Calu3 (cell line): Measurements from ENCODE around the gene SPANXD. TPM values are rescaled to one million over a fixed set of nuclear protein-coding genes. Genes with fewer than 3 reads are reported as not detected.
"Not testable (repeated sequence)": the region's sequence is repeated elsewhere in the genome, so short reads cannot be mapped to it uniquely, and the experiment has no call there.

Experiments used
- Bru-seq: library from RNA; stranded (reverse); fragments of 400-500 nt; gene quantifications from one replicate; lab custom pipeline; 2021; lab: Mats Ljungman, UMichigan
- BruChase-seq, 2 experiments: library from RNA; stranded (reverse); fragments of 400-500 nt; gene quantifications; one replicate each; lab custom pipeline; 2021; lab: Mats Ljungman, UMichigan
- BruUV-seq: library from RNA; stranded (reverse); fragments of 400-500 nt; replicated peaks from 2 replicates; lab custom pipeline; 2021; lab: Mats Ljungman, UMichigan
- CTCF ChIA-PET: fragments of 300-600 bp; sonication (Branson Sonifier 250); formaldehyde crosslinking; loops from one replicate; lab custom pipeline; 2022; ENCODE audit warnings: antibody characterized with exemption; lab: Charles Lee
- DNase-seq: peaks from one replicate; pipeline ENCODE4 v3.0.0; 2022
- H3K27ac Mint-ChIP-seq: one replicate; pipeline ENCODE4 v1.8.0; 2022; ENCODE audit warnings: mixed read lengths; ENCODE audit not compliant: unreplicated experiment
- H3K27me3 Mint-ChIP-seq: one replicate; pipeline ENCODE4 v1.8.0; 2022; ENCODE audit warnings: mixed read lengths; ENCODE audit not compliant: unreplicated experiment
- H3K36me3 Mint-ChIP-seq: one replicate; pipeline ENCODE4 v1.8.0; 2022; ENCODE audit warnings: mild to moderate bottlenecking, moderate library complexity, mixed read lengths; ENCODE audit not compliant: insufficient read depth, unreplicated experiment
- H3K4me1 Mint-ChIP-seq: one replicate; pipeline ENCODE4 v1.8.0; 2022; ENCODE audit warnings: mild to moderate bottlenecking, low read depth, mixed read lengths; ENCODE audit not compliant: unreplicated experiment
- H3K4me3 Mint-ChIP-seq: one replicate; pipeline ENCODE4 v1.8.0; 2022; ENCODE audit warnings: mild to moderate bottlenecking, low read depth, moderate library complexity, mixed read lengths; ENCODE audit not compliant: unreplicated experiment
- H3K9me3 Mint-ChIP-seq: one replicate; pipeline ENCODE4 v1.8.0; 2022; ENCODE audit warnings: low read depth, mixed read lengths; ENCODE audit not compliant: unreplicated experiment
- intact Hi-C: fragments of 100-400 bp; cut with micrococcal nuclease; formaldehyde crosslinking; loops from one replicate; pipeline ENCODE4 v1.10.0; 2022; ENCODE audit not compliant: unreplicated experiment
- long read RNA-seq: library from polyadenylated mRNA; stranded (forward); transcript quantifications from one replicate; pipeline ENCODE4 v2.0.0, GENCODE V29; 2022
- total RNA-seq: library from RNA; stranded (reverse); gene quantifications from 2 replicates; pipeline ENCODE4 v1.2.3, GENCODE V29; 2022
- TF ChIP-seq, protein P1 (sequence below): fragments of 200-600 bp; IDR thresholded peaks from one replicate; pipeline ENCODE4 v1.8.0; 2022; ENCODE audit warnings: antibody characterized with exemption; ENCODE audit not compliant: unreplicated experiment

Gene SPANXD
- total RNA-seq, result not detected in 2 replicates
- not detected for Bru-seq, nascent RNA
- not detected for BruChase-seq, experiment 1, labeled RNA remaining after a 6-hour chase
- BruChase-seq, experiment 2, labeled RNA remaining after a 2-hour chase, result not detected
- long read RNA-seq, result 0 reads

- CTCF ChIA-PET, BruUV-seq, H3K36me3 Mint-ChIP-seq, H3K4me3 Mint-ChIP-seq, H3K27me3 Mint-ChIP-seq, DNase-seq, H3K27ac Mint-ChIP-seq, H3K4me1 Mint-ChIP-seq, intact Hi-C loops, H3K9me3 Mint-ChIP-seq: not testable (repeated sequence)
These were observed at the start of gene SPANXD for GRCh38 chrX:141698639-141699038. Gene SPANXD, minus strand, starts transcription at chrX:141698739. Its CDS starts 334 bp downstream, at chrX:141698405.

DNA sequence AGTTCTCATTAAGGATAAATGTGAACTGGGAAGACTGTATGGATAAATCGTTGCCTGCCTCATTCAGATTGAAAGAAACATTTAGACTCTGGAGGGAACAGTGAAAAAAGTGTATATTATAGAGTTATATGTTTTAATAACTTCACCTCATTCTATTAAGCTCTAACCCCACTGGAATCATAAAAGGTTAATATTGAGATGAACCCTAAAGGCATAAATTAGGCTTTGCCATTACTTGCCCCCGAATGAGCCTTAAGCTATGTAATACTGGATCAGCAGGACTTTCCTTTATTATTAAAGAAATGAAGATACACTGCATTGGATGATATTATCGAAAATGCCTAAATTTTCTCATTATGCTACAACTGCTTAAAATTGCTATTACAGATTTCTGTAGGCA is 44.1 kb upstream of the SPANXD start:
- DNase-seq, result no peak
- intact Hi-C loops, result no loop called here
- H3K9me3 Mint-ChIP-seq, result peaks cover 11% of the 10 kb centered on the region
- BruUV-seq, result no TSS peak
- no peaks in the 10 kb centered on the region for H3K4me1 Mint-ChIP-seq
- no peaks in the 10 kb centered on the region for H3K27me3 Mint-ChIP-seq
- H3K36me3 Mint-ChIP-seq, result no peaks in the 10 kb centered on the region
- CTCF ChIA-PET, result no interaction called here
- H3K27ac Mint-ChIP-seq, result no peak overlapping the region
- TF ChIP-seq, protein P1, sequence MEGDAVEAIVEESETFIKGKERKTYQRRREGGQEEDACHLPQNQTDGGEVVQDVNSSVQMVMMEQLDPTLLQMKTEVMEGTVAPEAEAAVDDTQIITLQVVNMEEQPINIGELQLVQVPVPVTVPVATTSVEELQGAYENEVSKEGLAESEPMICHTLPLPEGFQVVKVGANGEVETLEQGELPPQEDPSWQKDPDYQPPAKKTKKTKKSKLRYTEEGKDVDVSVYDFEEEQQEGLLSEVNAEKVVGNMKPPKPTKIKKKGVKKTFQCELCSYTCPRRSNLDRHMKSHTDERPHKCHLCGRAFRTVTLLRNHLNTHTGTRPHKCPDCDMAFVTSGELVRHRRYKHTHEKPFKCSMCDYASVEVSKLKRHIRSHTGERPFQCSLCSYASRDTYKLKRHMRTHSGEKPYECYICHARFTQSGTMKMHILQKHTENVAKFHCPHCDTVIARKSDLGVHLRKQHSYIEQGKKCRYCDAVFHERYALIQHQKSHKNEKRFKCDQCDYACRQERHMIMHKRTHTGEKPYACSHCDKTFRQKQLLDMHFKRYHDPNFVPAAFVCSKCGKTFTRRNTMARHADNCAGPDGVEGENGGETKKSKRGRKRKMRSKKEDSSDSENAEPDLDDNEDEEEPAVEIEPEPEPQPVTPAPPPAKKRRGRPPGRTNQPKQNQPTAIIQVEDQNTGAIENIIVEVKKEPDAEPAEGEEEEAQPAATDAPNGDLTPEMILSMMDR, result no peak
- H3K4me3 Mint-ChIP-seq, result no peak overlapping the region

GRCh38 chrX:141736656-141737055 is 38.1 kb upstream of the SPANXD start:
- Mint-ChIP-seq H3K27ac (no peak overlapping the region), H3K27me3 (no peaks in the 10 kb centered on the region), H3K4me1 (no peaks in the 10 kb centered on the region), H3K36me3 (no peaks in the 10 kb centered on the region), H3K9me3 (peaks cover 13% of the 10 kb centered on the region), H3K4me3 (no peak overlapping the region)
- intact Hi-C loops, result no loop called here
- CTCF ChIA-PET, result no interaction called here
- no peak for DNase-seq
- no TSS peak for BruUV-seq
- TF ChIP-seq, protein P1, result no peak

- H3K4me3 Mint-ChIP-seq, result no peak overlapping the region
- no peak for DNase-seq
- no peaks in the 10 kb centered on the region for H3K27me3 Mint-ChIP-seq
- no TSS peak for BruUV-seq
- intact Hi-C loops, result no loop called here
- no peaks in the 10 kb centered on the region for H3K4me1 Mint-ChIP-seq
- CTCF ChIA-PET, result no interaction called here
- peaks cover 7% of the 10 kb centered on the region for H3K9me3 Mint-ChIP-seq
- H3K36me3 Mint-ChIP-seq, result no peaks in the 10 kb centered on the region
- TF ChIP-seq, protein P1, result no peak
- no peak overlapping the region for H3K27ac Mint-ChIP-seq
These were observed 34.8 kb upstream of the SPANXD start for GRCh38 chrX:141733371-141733770.

GRCh38 chrX:141732031-141732430 is 33.5 kb upstream of the SPANXD start:
- Mint-ChIP-seq H3K27me3 (no peaks in the 10 kb centered on the region), H3K4me1 (no peaks in the 10 kb centered on the region), H3K9me3 (peaks cover 4% of the 10 kb centered on the region), H3K36me3 (no peaks in the 10 kb centered on the region), H3K4me3 (no peak overlapping the region), H3K27ac (no peak overlapping the region)
- TF ChIP-seq, protein P1, result no peak
- DNase-seq, result no peak
- intact Hi-C loops, result no loop called here
- CTCF ChIA-PET, result no interaction called here
- BruUV-seq, result no TSS peak
